HG03159 (cell line): ENCODE data around the gene VRK3.
"Not testable (repeated sequence)": the region's sequence is repeated elsewhere in the genome, so short reads cannot be mapped to it uniquely, and the experiment has no call there.

Experiments
- ATAC-seq: cut with Tn5 transposase; IDR thresholded peaks from one replicate; pipeline ENCODE4 v1.9.1; 2021; ENCODE audit warnings: mild to moderate bottlenecking, moderate library complexity; ENCODE audit not compliant: unreplicated experiment

The VRK3 gene

GRCh38 chr19:49988433-49988832, 36.7 kb downstream of the VRK3 start:
- no peak for ATAC-seq

GRCh38 chr19:49988007-49988406, 37.2 kb downstream of the VRK3 start:
- no peak for ATAC-seq

GRCh38 chr19:49987159-49987698, 37.9 kb downstream of the VRK3 start:
- no peak for ATAC-seq

- ATAC-seq = no peak
These were observed 38.8 kb downstream of the VRK3 start for GRCh38 chr19:49986354-49986753.

GRCh38 chr19:49985871-49986270, 39.3 kb downstream of the VRK3 start:
- no peak for ATAC-seq

GRCh38 chr19:49984491-49984890, 40.7 kb downstream of the VRK3 start:
- no peak for ATAC-seq

- no peak for ATAC-seq
These were observed 41.4 kb downstream of the VRK3 start for GRCh38 chr19:49983645-49984229.

- no peak for ATAC-seq
These were observed 43.3 kb downstream of the VRK3 start for GRCh38 chr19:49981603-49982593.

- ATAC-seq = no peak
These were observed 46.8 kb downstream of the VRK3 start for GRCh38 chr19:49978324-49978723.

GRCh38 chr19:49977881-49978280, 47.3 kb downstream of the VRK3 start:
- no peak for ATAC-seq

GRCh38 chr19:49977076-49977475, 48.1 kb downstream of the VRK3 start:
- no peak for ATAC-seq

GRCh38 chr19:49976496-49976895, 48.7 kb downstream of the VRK3 start:
- no peak for ATAC-seq

- no peak for ATAC-seq
These were observed 50.1 kb downstream of the VRK3 start for GRCh38 chr19:49975051-49975450.

- ATAC-seq = no peak
These were observed 51.2 kb downstream of the VRK3 start for GRCh38 chr19:49973987-49974386.

GRCh38 chr19:49972841-49973240, 52.3 kb downstream of the VRK3 start:
- ATAC-seq = no peak

GRCh38 chr19:49971991-49972411, 53.2 kb downstream of the VRK3 start:
- ATAC-seq = no peak

- not testable (repeated sequence) for ATAC-seq
These were observed 55.8 kb downstream of the VRK3 start for GRCh38 chr19:49969355-49969754.

- no peak for ATAC-seq
These were observed 56.8 kb downstream of the VRK3 start for GRCh38 chr19:49968279-49968922.

- ATAC-seq = not testable (repeated sequence)
These were observed 64.2 kb downstream of the VRK3 start, which contains the start of gene SIGLEC11 for GRCh38 chr19:49960980-49961379. Gene SIGLEC11 (minus strand): TSS chr19:49961172. CDS start chr19:49961081, 91 bp downstream.

GRCh38 chr19:49959892-49960291, 65.3 kb downstream of the VRK3 start:
- ATAC-seq = not testable (repeated sequence)

GRCh38 chr19:49958596-49958995, 66.6 kb downstream of the VRK3 start:
- ATAC-seq = not testable (repeated sequence)
